G401 (cell line): ENCODE results near the gene GLB1L. TPM values are rescaled to one million over a fixed set of nuclear protein-coding genes. Genes with fewer than 3 reads are reported as not detected.

Experiments used
- DNase-seq: peaks from one replicate; pipeline ENCODE4 v3.0.0-alpha.2; 2015; ENCODE audit warnings: low spot score
- in situ Hi-C: cut with HindIII; loops from 2 replicates; pipeline ENCODE4 v1.10.0; 2016; ENCODE audit warnings: low sequenced_read_pairs, mixed read lengths
- total RNA-seq: library from RNA; depleted of rRNA; stranded (reverse); fragments of >200 nt; shearing (Covaris generic); gene quantifications from 2 replicates; pipeline ENCODE4 v1.2.3, GENCODE V29; 2014

GLB1L gene
- total RNA-seq, 1 experiment from 2014 or later, result 6.4 TPM

DNA sequence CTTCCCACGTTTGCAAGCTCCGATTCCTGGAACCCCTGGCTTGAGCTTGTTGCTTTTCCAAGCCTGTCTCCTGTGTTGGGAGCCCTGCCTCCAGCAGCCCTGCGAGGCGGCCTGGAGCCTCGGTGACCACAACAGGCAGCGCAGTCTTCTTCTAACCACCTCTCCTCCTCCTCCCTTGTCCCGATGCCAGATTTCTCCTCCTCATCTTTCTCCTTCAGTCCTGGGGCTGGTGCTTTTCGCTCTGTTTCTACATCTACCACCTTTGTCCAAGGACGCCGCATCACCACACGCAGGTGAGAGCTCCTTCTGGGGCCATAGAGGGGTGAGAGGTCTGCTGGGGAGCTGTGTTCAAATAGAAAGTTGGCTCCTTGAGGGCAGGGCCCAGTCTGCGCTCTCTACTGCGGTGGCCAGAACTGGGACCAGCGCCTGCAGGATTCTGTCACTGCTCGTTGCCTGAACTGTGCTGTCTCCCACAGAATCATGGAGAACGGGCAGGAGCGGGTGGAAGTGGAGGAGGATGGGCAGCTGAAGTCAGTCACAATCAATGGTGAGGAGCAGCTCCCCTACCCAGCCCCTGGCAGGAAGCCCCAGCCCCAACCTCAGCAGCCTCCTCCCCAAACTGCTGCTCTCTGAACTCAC, 37.8 kb upstream of the GLB1L start:
- in situ Hi-C loops, result no loop called here
- no peak for DNase-seq

DNA sequence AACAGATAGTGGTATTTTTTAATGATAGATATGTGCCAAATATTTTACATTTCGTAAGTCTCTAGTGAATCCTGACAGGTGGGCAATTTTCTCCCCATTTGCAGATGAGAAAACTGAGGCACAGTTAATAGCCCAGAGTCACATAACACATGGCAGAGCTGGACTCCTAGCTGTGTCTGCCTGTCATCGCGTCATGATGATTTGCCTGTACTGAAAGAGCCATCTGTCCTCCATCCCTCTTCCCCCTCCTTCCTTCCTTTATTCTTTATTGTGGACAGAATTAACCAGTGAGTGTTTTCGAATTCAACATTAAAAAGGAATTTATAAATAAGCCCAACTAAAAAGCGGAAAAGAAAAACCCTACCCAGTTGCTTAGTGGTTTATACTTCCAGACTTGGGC, 37.1 kb upstream of the GLB1L start:
- peak; percentile 57 for DNase-seq
- in situ Hi-C loops, result no loop called here

GRCh38 chr2:219281588-219281987, 36.3 kb upstream of the GLB1L start:
- in situ Hi-C loops, result no loop called here
- DNase-seq, result no peak

DNA sequence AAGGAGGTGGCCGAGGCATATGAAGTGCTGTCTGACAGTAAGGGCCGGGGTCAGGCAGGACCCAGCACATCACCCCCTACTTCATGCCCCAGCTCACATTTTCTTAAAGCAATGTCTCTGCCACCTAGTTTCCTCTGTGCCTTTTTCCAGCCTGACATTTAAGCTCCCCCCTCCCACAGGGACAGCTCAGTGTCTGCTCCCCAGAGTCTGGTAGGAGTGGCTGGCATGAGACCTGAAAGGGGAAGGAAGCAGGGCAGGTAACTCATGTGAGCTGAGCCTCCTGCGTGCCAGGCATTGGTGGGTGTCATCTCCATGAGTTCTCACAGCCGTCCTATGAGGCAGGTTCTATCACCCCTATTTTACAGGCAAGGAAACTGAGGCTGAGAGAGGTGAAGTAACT, 35.4 kb upstream of the GLB1L start:
- no peak for DNase-seq
- in situ Hi-C loops, result no loop called here

GRCh38 chr2:219279916-219280516, 34.8 kb upstream of the GLB1L start:
- in situ Hi-C loops, result no loop called here
- DNase-seq, result no peak

- DNase-seq, result peak; percentile 98
- in situ Hi-C loops, result no loop called here
Observed at GRCh38 chr2:219279151-219279915, 34.1 kb upstream of the GLB1L start, which contains the start of gene DNAJB2. DNAJB2 (plus strand) TSS chr2:219279366; CDS start chr2:219279834, 468 bp downstream.

DNA sequence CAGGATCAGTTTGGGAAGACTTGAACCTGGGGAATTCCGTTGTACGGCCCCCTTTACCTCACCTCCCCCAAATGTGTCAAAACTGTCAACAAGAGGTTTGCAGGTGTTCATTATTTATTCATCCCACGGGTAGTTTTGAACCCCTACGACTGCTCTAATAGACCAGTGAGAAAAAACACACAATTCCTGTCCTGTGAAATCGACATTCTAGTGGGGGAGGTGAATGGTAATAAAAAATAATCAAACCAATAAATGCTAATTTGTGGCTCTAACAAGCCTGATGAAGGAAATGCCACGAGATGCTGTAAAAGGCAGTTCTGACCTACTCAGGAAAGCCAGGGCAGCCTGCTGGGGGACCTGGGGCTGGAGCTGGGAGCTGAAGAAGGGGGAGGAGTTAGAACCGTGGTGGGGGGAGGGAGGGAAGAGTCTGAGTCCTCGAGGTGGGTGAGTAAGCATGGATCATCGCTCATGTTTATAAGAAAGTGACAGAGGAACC, 33.5 kb upstream of the GLB1L start:
- no peak for DNase-seq
- in situ Hi-C loops, result no loop called here

- in situ Hi-C loops, result no loop called here
- peak; percentile 89 for DNase-seq
Observed at GRCh38 chr2:219277703-219278654, 32.7 kb upstream of the GLB1L start.

GRCh38 chr2:219274361-219274921, 29.2 kb upstream of the GLB1L start:
- in situ Hi-C loops, result no loop called here
- DNase-seq, result no peak

DNA sequence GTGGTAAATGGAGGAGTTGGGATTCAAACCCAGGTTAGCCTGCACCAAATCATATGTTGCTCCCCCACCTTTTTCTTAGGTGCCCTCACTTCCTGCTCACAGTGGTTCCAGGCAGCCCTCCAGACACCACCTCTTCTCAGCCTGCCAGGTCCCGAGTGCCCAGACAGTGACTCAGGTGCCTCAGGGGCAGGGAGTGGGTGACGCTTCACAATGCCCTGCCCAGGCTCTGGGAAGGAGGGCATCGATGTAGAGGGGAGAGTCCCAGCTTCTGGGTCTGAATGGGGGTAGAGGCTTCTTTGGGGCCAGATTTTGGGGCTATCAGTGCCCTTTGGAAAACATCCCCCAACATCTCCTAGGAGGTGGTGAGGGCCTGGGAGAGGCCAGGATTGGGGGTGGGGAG, 28.7 kb upstream of the GLB1L start:
- DNase-seq, result no peak

DNA sequence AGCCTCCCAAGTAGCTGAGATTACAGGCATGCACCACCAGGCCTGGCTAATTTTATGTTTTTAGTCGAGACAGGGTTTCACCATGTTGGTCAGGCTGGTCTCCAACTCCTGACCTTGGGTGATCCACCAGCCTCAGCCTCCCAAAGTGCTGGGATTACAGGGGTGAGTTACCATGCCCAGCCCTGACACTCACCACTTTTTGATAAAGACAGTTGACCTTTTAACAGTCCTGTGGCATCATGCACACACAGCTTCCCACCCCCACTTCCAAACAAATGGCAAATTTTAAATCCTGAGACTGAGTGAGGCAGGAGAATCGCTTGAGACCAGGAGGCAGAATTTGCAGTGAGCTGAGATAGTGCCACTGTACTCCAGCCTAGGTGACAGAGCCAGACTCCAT, 27.8 kb upstream of the GLB1L start:
- no peak for DNase-seq
- in situ Hi-C loops, result no loop called here

More for the DNA sequence above, 28.7 kb upstream of the GLB1L start:
- in situ Hi-C loops, result no loop called here

DNA sequence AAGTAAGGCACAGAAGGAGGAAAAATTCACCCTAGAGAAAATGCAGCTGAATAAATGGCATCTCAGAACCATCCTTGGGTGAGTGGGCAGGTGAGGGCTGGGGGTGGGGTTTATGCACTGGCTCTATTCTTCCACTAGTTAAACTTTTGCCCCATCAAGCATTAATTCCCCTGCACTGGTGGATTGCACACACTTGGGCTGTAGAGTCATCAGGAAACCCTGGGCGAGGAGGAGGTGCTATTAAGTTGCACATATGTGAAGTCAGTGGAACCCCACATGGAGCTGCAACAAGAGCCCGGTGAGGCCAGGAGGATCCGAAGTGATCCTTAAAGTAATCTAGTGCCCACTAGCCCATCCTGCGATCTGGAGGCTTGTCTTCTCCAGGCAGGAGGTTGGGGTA, 27.1 kb upstream of the GLB1L start:
- no peak for DNase-seq
- in situ Hi-C loops, result no loop called here

DNA sequence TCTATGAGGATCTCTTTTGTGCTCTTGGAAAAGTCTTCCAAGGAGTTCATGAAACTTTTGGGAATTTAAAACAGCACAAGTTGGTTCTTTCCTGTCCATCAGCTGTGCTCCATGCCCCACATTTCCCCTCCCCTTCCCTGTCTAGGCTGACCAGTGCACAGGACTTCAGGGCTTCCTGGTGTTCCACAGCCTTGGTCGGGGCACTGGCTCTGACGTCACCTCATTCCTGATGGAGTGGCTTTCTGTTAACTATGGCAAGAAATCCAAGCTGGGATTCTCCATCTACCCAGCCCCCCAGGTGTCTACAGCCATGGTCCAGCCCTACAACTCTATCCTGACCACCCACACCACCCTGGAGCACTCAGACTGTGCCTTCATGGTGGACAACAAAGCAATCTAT, 25.8 kb upstream of the GLB1L start:
- in situ Hi-C loops, result no loop called here
- no peak for DNase-seq

GRCh38 chr2:219270055-219270372, 24.8 kb upstream of the GLB1L start:
- DNase-seq, result no peak
- in situ Hi-C loops, result no loop called here

GRCh38 chr2:219269362-219270054, 24.3 kb upstream of the GLB1L start:
- in situ Hi-C loops, result no loop called here
- DNase-seq, result no peak

DNA sequence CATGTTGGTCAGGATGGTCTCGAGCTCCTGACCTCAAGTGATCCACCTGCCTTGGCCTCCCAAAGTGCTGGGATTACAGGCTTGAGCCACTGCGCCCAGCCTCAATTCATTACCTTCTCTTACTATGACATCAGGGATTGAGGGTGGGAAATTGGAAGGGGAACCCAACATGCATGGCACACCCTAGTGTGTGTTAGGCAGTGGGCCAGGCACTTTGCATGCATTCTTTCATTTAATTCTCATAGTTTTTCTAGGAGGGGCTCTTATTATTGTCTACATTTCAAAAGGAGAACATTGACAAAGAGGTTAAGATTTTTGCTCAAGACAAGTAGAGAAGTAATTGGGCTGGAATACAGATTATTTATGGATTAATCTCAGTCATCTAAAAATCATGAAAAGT, 23.1 kb upstream of the GLB1L start:
- DNase-seq, result no peak
- in situ Hi-C loops, result no loop called here

- DNase-seq, result no peak
Observed at GRCh38 chr2:219266886-219267285, 21.6 kb upstream of the GLB1L start.

GRCh38 chr2:219266232-219266631, 21.0 kb upstream of the GLB1L start:
- in situ Hi-C loops, result no loop called here
- no peak for DNase-seq

More at GRCh38 chr2:219266886-219267285, 21.6 kb upstream of the GLB1L start:
- in situ Hi-C loops, result no loop called here
